Panc1 (cell line): Measurements from ENCODE around the gene TGFB3. TPM values are rescaled to one million over a fixed set of nuclear protein-coding genes. Genes with fewer than 3 reads are reported as not detected.

Experiments
- ATAC-seq: fragments of 200-7000 bp; cut with Tn5 transposase; 2 replicates; pipeline ENCODE4 v1.9.1; 2020; ENCODE audit warnings: mild to moderate bottlenecking, moderate library complexity
- BruUV-seq: library from RNA; stranded (reverse); fragments of 400-500 nt; replicated peaks from 2 replicates; lab custom pipeline; 2021; lab: Mats Ljungman, UMichigan
- CTCF ChIA-PET: fragments of 300-600 bp; sonication (Branson Sonifier 250); formaldehyde crosslinking; loops from one replicate; lab custom pipeline; 2022; ENCODE audit warnings: antibody characterized with exemption; lab: Charles Lee
- POLR2A ChIA-PET: fragments of 300-600 bp; sonication (Branson Sonifier 250); formaldehyde crosslinking; loops from one replicate; lab custom pipeline; 2022; ENCODE audit warnings: antibody characterized with exemption; lab: Charles Lee
- DNase-seq: peaks from one replicate; pipeline ENCODE4 v3.0.0-alpha.2; 2010; ENCODE audit warnings: low read depth, low spot score
- H3K27ac ChIP-seq: 2 replicates; pipeline ENCODE4 v1.5.1; 2011; ENCODE audit warnings: mild to moderate bottlenecking, low read length, inconsistent platforms
- H3K27me3 ChIP-seq: fragments of 200-500 bp; sonication (Bioruptor generic); 2 replicates; pipeline ENCODE4 v1.6.0; 2014; ENCODE audit warnings: low read length, inconsistent platforms; ENCODE audit not compliant: control insufficient read depth, insufficient read depth
- H3K36me3 ChIP-seq: fragments of 200-500 bp; sonication (Bioruptor generic); 2 replicates; pipeline ENCODE4 v1.5.1; 2014; ENCODE audit warnings: inconsistent platforms, mild to moderate bottlenecking, low read length, moderate library complexity; ENCODE audit not compliant: control insufficient read depth, insufficient read depth
- H3K4me1 ChIP-seq: 2 replicates; pipeline ENCODE4 v1.5.1; 2011; ENCODE audit warnings: inconsistent platforms, mild to moderate bottlenecking, low read length, moderate library complexity; ENCODE audit not compliant: control insufficient read depth, insufficient read depth
- H3K4me3 ChIP-seq, 2 experiments: 2 replicates each; pipeline ENCODE4 v1.5.1; 2011 to 2012; ENCODE audit warnings: low read depth in 2 of 2, low read length in 2 of 2, mild to moderate bottlenecking in 2 of 2, inconsistent platforms in 1 of 2, moderate library complexity in 1 of 2
- H3K9me3 ChIP-seq: fragments of 200-500 bp; sonication (Bioruptor generic); 2 replicates; pipeline ENCODE4 v1.5.1; 2014; ENCODE audit warnings: low read depth, mild to moderate bottlenecking, inconsistent platforms, low read length, moderate library complexity; ENCODE audit not compliant: control insufficient read depth, insufficient read depth
- POLR2AphosphoS5 ChIP-seq: IDR thresholded peaks from 2 replicates; pipeline ENCODE4 v1.6.1; 2012; ENCODE audit warnings: mild to moderate bottlenecking, low read depth, low read length, moderate library complexity
- SIN3A ChIP-seq: IDR thresholded peaks from 2 replicates; pipeline ENCODE4 v1.6.1; 2012; ENCODE audit warnings: low read depth, mild to moderate bottlenecking, low read length, moderate library complexity, borderline replicate concordance; ENCODE audit not compliant: insufficient read depth
- TCF7L2 ChIP-seq: IDR thresholded peaks from 2 replicates; pipeline ENCODE4 v1.6.1; 2011; ENCODE audit warnings: mild to moderate bottlenecking, low read depth, low read length, inconsistent platforms
- in situ Hi-C: cut with HindIII; loops from 2 replicates; pipeline ENCODE4 v1.10.0; 2016; ENCODE audit warnings: low sequenced_read_pairs, low pct_unique_long_range_greater_than_20kb
- intact Hi-C: fragments of 100-400 bp; cut with micrococcal nuclease; formaldehyde crosslinking; loops from one replicate; pipeline ENCODE4 v1.10.0; 2022; ENCODE audit not compliant: unreplicated experiment
- total RNA-seq: library from RNA; stranded (reverse); gene quantifications from one replicate; pipeline ENCODE4 v1.2.1, GENCODE V29; 2021; ENCODE audit not compliant: unreplicated experiment
- TF ChIP-seq, protein P1 (sequence below), 2 experiments: IDR thresholded peaks; 2 replicates each; pipeline ENCODE4 v1.6.1; 2011 to 2012; ENCODE audit warnings: low read depth in 2 of 2, control low read depth in 1 of 2, low read length in 1 of 2, mild to moderate bottlenecking in 1 of 2, moderate library complexity in 1 of 2; ENCODE audit not compliant: insufficient read depth in 1 of 2
- TF ChIP-seq, protein P2 (sequence below): fragments of 450-650 bp; IDR thresholded peaks from 2 replicates; pipeline ENCODE4 v1.5.1; 2017; ENCODE audit warnings: mild to moderate bottlenecking

The TGFB3 gene
- total RNA-seq, 1 experiment from 2014 or later = 9.6 TPM

GRCh38 chr14:75971509-75971908 is 10.3 kb downstream of the TGFB3 start:
- no peak overlapping the region for H3K4me3 ChIP-seq
- intact Hi-C loops = no loop called here
- BruUV-seq = no TSS peak
- no peaks in the 10 kb centered on the region for H3K36me3 ChIP-seq
- no peaks in the 10 kb centered on the region for H3K4me1 ChIP-seq
- CTCF ChIA-PET = no interaction called here
- in situ Hi-C loops = no loop called here
- H3K27ac ChIP-seq = no peak overlapping the region
- H3K9me3 ChIP-seq = no peaks in the 10 kb centered on the region
- no peaks in the 10 kb centered on the region for H3K27me3 ChIP-seq
- no peak for DNase-seq
- no peak for ATAC-seq
- no peak for TF ChIP-seq POLR2AphosphoS5
- no peak for TF ChIP-seq SIN3A
- TF ChIP-seq, protein P1, sequence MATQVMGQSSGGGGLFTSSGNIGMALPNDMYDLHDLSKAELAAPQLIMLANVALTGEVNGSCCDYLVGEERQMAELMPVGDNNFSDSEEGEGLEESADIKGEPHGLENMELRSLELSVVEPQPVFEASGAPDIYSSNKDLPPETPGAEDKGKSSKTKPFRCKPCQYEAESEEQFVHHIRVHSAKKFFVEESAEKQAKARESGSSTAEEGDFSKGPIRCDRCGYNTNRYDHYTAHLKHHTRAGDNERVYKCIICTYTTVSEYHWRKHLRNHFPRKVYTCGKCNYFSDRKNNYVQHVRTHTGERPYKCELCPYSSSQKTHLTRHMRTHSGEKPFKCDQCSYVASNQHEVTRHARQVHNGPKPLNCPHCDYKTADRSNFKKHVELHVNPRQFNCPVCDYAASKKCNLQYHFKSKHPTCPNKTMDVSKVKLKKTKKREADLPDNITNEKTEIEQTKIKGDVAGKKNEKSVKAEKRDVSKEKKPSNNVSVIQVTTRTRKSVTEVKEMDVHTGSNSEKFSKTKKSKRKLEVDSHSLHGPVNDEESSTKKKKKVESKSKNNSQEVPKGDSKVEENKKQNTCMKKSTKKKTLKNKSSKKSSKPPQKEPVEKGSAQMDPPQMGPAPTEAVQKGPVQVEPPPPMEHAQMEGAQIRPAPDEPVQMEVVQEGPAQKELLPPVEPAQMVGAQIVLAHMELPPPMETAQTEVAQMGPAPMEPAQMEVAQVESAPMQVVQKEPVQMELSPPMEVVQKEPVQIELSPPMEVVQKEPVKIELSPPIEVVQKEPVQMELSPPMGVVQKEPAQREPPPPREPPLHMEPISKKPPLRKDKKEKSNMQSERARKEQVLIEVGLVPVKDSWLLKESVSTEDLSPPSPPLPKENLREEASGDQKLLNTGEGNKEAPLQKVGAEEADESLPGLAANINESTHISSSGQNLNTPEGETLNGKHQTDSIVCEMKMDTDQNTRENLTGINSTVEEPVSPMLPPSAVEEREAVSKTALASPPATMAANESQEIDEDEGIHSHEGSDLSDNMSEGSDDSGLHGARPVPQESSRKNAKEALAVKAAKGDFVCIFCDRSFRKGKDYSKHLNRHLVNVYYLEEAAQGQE (IDR thresholded peaks at IDR 0.05; ENCODE audit: insufficient read depth in 1 of 2, low read depth in 2 of 2, low read length in 1 of 2) = no peak
- TF ChIP-seq TCF7L2 = no peak
- TF ChIP-seq, protein P2, sequence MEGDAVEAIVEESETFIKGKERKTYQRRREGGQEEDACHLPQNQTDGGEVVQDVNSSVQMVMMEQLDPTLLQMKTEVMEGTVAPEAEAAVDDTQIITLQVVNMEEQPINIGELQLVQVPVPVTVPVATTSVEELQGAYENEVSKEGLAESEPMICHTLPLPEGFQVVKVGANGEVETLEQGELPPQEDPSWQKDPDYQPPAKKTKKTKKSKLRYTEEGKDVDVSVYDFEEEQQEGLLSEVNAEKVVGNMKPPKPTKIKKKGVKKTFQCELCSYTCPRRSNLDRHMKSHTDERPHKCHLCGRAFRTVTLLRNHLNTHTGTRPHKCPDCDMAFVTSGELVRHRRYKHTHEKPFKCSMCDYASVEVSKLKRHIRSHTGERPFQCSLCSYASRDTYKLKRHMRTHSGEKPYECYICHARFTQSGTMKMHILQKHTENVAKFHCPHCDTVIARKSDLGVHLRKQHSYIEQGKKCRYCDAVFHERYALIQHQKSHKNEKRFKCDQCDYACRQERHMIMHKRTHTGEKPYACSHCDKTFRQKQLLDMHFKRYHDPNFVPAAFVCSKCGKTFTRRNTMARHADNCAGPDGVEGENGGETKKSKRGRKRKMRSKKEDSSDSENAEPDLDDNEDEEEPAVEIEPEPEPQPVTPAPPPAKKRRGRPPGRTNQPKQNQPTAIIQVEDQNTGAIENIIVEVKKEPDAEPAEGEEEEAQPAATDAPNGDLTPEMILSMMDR = no peak
- POLR2A ChIA-PET = no interaction called here

- no peak for ATAC-seq
- no peak for DNase-seq
- TF ChIP-seq, protein P2 = no peak
- TF ChIP-seq, protein P1 (IDR thresholded peaks at IDR 0.05; ENCODE audit: insufficient read depth in 1 of 2, low read depth in 2 of 2, low read length in 1 of 2) = no peak
- TF ChIP-seq SIN3A (no peak), POLR2AphosphoS5 (no peak), TCF7L2 (no peak)
- Histone ChIP-seq H3K27me3 (no peaks in the 10 kb centered on the region), H3K4me3 (no peak overlapping the region), H3K9me3 (no peaks in the 10 kb centered on the region), H3K4me1 (no peaks in the 10 kb centered on the region), H3K36me3 (no peaks in the 10 kb centered on the region), H3K27ac (no peak overlapping the region)
- CTCF ChIA-PET = no interaction called here
- in situ Hi-C loops = no loop called here
- BruUV-seq = no TSS peak
- POLR2A ChIA-PET = no interaction called here
- intact Hi-C loops = no loop called here
Measured at GRCh38 chr14:75970989-75971388, 10.8 kb downstream of the TGFB3 start.
